RPMI7951 (cell line): ENCODE data around the gene PANX2. TPM values are rescaled to one million over a fixed set of nuclear protein-coding genes. Genes with fewer than 3 reads are reported as not detected.
"Not testable (repeated sequence)": the region's sequence is repeated elsewhere in the genome, so short reads cannot be mapped to it uniquely, and the experiment has no call there.

Experiments
- DNase-seq: peaks from one replicate; pipeline ENCODE4 v3.0.0-alpha.2; 2012; ENCODE audit warnings: low read depth
- total RNA-seq: library from RNA; depleted of rRNA; stranded (reverse); fragments of >200 nt; shearing (Covaris generic); gene quantifications from 2 replicates; pipeline ENCODE4 v1.2.3, GENCODE V29; 2014; rRNA removed

The PANX2 gene, protein sequence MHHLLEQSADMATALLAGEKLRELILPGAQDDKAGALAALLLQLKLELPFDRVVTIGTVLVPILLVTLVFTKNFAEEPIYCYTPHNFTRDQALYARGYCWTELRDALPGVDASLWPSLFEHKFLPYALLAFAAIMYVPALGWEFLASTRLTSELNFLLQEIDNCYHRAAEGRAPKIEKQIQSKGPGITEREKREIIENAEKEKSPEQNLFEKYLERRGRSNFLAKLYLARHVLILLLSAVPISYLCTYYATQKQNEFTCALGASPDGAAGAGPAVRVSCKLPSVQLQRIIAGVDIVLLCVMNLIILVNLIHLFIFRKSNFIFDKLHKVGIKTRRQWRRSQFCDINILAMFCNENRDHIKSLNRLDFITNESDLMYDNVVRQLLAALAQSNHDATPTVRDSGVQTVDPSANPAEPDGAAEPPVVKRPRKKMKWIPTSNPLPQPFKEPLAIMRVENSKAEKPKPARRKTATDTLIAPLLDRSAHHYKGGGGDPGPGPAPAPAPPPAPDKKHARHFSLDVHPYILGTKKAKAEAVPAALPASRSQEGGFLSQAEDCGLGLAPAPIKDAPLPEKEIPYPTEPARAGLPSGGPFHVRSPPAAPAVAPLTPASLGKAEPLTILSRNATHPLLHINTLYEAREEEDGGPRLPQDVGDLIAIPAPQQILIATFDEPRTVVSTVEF
- total RNA-seq = 0.49 TPM in 1 of 2 replicates, not detected in the other

DNA sequence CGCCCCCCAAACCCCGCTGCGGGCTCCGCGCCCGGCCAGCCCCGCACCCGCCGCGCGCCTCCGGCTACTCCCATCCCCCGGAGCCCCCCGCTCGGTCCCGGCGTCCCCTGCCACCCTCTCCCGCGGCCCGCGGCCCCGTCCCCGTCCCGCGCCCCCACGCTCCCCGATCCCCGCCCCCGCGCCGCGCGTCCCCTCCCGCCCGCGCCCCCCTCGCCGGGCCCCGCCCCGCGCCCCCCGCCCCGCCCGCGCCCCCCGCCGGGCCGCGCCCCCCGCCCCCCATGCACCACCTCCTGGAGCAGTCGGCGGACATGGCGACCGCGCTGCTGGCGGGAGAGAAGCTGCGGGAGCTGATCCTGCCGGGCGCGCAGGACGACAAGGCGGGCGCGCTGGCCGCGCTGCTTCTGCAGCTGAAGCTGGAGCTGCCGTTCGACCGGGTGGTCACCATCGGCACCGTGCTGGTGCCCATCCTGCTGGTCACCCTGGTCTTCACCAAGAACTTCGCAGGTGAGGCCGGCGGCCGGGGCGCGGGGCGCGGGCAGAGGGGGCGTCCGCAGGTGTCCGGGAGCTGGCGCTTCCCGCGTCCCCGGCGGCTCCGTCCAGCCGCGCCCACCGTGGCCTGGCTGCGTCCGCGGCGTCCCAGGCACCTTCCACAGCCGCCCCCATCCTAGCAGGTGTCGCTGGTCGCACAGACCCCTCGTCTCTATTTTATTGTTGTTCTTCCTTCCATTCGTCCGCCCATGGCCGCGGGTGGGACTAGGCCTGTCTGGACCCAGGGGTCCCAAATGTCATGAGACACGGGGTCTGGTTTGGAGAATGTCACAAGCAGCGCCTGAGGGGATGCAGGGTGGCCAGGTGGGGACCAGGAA is at the start of gene PANX2:
PANX2 (plus strand) TSS at position 279 of the 866 bp plus-strand sequence; CDS start at position 279, 0 bp downstream.
- no peak for DNase-seq

DNA sequence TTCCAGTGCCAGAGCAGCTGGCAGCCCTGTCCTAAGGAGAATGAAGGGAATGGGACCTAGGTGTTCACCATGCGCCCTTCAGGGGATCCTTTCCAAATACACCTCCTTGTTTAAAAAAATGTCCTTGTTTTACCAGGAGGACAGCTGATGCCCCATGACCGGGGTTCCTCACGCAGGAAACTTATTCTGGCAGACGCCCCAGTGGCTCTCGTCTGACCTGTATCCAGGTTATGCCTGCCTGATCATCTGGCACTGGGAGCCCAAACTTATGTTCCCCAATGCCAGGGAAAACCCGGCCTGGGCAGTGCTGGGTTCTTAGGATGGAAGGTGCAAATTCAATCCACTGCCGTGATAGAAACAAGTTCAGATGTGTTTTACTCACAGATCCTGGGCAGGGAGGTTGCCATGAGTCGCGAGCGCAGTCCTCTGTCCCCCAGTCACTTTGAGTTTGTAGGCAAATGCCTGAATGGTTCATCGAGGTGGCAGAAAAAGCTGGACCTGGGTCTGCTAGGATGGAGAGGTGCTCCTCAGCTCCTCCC is 49.3 kb upstream of the PANX2 start:
- no peak for DNase-seq

- DNase-seq = no peak
Measured at GRCh38 chr22:50123119-50123518, 47.4 kb upstream of the PANX2 start.

GRCh38 chr22:50125029-50125428 is 45.5 kb upstream of the PANX2 start:
- no peak for DNase-seq

DNA sequence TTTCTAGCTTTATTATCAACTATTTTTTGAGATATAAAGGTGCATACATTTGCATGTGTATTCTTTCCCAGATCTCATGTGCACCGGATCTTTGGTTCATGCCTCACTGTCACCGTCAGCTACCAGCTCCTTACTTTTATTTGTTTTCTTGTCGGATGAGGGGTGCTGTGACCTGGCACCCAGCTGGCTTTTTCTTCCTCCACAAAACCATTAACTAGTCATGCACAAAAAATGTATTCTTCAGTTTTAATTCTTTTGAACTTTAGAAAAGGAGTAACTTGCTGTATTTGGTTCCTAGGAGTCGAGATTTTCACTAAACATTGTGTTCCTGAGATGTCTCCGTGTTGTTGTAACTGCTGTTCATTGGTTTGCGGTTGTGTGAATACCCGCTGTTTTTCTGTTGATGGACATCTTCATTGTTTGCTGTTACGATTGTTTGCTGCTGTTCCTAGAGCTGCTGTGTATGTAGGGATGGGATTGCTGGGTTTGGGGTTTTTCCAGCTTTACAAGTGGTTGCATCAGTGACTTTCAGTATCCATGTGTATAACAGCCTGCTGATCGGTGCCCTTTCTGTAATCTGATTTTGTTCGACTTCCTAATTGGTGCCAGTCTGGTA is 41.3 kb upstream of the PANX2 start:
- peak; percentile 26 for DNase-seq

DNA sequence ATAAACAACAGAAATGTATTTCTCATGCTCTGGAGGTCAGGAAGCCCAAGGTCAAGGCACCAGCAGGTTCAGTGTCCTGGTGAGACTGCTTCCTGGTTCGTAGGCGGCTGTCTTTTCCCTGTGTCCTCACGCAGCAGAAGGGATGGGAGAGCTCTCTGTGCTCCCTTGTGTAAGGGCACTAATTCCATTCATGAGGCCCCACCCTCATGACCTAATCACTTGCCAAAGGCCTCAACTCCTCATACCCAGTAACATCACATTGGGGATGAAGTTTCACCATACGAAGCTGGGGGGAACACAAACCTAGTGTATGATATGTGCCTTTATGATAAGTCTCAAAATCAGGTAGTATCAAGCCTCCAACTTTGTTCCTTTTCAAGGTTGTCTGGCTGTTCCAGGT is 38.6 kb upstream of the PANX2 start:
- no peak for DNase-seq

GRCh38 chr22:50134481-50134880 is 36.0 kb upstream of the PANX2 start:
- DNase-seq = no peak

- DNase-seq = no peak
Measured at GRCh38 chr22:50136581-50137015, 33.9 kb upstream of the PANX2 start.

DNA sequence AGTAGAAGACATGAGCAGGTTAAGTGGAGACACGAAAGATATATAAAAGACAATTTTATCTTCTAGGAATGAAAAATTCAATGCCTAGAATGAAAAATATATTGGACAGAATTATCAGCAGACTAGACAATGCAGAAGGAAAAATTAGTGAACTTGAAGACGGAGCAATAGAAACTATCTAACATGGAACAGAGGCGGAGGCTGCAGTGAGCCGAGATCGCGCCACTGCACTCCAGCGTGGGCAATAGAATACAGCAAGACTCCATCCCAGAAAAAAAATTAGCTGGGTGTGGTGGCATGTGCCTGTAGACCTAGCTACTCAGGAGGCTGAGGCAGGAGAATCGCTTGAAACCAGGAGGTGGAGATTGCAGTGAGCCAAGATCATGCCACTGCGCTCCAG is 33.3 kb upstream of the PANX2 start:
- DNase-seq = not testable (repeated sequence)

GRCh38 chr22:50138041-50138440 is 32.5 kb upstream of the PANX2 start:
- DNase-seq = no peak

- no peak for DNase-seq
Measured at GRCh38 chr22:50138988-50139387, 31.5 kb upstream of the PANX2 start.

DNA sequence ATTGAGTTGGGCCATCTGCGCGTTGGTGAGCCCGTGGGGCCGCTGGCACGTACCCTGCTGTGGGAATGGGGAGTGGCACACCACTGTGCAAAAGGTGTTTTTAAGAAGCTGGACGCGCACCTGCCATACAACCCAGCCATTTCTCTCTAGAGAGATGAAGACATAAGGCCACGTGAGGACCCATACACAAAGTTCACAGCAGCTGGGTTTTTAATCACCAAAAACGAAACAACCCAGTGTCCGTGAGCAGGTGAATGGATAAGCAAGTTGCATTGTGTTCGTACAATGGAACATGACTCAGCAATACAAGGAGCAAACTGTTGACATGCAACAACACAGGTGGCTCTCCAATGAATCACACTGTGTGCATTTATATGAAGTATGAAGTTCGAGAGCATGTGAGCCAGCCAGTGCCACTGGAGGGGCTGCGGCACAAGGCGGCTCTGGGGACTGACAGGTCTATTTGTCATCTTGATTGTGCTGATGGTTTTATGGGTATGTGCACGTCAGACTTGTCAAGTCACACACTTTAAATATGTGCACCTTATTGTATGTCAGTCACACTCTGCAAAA is 30.6 kb upstream of the PANX2 start:
- DNase-seq = no peak

DNA sequence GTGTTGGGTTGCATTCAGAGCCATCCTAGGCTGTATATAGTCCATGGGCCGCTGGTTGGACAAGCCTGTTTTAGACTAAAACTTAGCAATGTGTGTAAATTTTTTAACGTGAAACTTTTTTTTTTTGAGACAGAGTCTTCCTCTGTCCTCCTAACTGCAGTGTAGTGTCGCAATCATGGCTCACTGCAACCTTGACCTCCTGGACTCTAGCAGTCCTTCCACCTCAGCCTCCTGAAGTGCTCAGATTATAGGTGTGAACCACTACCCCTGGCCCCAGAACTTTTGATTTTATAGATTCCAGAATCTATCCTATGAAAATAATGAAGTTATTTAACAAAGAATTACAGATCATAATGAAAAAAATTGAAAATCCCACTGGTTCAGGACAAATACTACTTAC is 29.9 kb upstream of the PANX2 start:
- no peak for DNase-seq

DNA sequence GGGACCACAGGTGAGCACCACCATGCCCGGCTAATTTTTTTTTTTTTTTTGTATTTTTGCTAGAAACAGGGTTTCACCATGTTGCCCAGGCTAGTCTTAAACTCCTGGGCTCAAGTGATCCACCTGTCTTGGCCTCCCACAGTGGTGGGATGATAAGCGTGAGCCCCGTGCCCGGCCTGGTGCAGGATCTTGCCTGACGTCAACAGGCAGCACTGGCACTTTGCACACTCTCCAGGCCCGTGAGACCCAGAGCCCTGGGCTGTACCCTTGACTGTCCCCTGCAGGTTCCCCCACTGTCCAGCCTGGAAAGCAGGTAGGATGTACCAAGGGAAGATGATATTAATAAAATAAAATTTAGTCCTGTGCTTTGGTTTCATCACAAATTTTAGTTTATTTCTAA is 29.1 kb upstream of the PANX2 start:
- DNase-seq = no peak

GRCh38 chr22:50141891-50142363 is 28.6 kb upstream of the PANX2 start:
- no peak for DNase-seq

DNA sequence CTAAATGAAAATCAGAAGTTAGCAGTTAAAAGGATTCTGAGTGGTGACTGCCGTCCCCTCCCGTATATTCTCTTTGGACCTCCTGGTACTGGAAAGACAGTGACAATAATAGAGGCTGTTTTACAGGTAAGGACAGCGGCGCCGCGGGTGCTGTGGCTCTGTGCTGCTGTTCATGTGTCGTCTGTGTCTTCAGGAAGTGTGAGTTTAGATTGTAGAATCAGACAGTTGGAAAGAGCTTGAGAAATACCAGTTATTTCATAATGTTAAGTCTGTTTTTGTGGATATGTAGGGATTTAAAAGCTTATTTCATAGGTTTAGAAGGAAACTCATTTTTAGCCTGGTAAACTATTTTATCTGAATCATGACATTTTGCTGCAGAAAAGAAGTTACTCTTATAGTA is 27.4 kb upstream of the PANX2 start:
- DNase-seq = no peak

DNA sequence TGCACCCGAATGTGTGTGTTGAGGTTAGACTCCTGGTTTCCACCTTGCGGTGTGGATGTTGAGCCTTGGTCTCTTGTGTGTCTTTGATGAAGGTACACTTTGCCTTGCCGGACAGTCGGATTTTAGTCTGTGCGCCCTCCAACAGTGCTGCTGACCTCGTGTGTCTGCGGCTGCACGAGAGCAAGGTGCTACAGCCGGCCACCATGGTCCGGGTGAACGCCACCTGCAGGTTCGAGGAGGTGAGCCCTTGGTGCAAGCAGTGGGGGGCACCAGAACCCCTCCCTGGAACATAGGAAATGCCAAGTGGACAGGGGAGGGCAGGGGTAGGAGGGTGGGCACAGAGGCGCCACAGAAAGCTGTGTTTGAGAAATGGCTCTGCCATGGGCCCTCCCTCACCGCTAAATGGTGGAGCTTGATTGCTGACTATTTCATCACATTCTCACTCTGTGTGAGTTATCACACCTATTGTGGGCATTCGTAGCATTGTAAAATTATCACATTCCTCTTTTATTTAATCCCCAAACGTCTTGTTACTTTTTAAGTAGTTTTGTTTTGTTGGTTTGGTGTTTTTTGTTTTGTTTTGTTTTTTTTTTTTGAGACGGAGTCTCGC is 26.4 kb upstream of the PANX2 start:
- DNase-seq = no peak

DNA sequence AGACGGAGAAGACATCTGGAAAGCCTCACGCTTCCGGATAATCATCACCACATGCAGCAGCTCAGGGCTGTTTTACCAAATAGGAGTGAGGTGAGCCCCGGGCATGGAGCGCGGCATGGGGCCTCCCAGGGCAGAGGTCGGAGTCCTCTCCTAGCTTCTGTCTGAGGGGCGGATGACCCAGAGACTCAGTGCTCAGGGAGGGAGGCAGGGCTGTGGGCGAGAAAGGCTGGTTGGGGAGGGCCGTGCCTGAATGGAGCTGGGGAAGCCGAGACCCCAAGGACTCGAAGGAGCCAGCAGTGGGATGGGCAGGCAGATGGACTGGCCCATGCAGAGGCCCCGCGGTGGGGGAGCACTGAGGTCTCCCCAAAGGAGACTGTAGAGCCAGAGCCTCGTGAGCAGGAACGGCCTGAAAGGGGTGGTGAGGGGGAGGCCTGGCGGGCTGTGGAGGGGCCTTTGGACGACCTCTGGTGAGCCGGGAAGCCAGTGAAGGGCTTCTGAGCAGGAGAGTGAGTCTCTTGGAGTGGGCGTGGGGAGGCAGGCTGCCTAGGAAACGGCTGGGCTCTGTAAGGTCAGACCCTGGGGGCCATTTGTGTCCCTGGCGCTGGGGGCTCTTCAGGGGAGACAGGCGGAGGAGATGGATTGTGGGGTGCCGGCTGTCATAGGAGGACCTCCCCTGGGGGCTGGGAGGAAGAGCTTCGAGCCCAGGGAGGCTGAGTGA is 24.7 kb upstream of the PANX2 start:
- DNase-seq = no peak

GRCh38 chr22:50146439-50147238 is 23.9 kb upstream of the PANX2 start:
- peak; percentile 54 for DNase-seq
